Activated T-helper 1 cell treated with Interleukin-2 at 50 U/mL for 16 hours (primary cell): ENCODE data around the gene TNS3.
"Not testable (repeated sequence)": the region's sequence is repeated elsewhere in the genome, so short reads cannot be mapped to it uniquely, and the experiment has no call there.

ENCODE experiments used
- DNase-seq: peaks from one replicate; pipeline ENCODE4 v3.0.0-alpha.2; 2020; ENCODE audit warnings: low read depth

TNS3 gene

DNA sequence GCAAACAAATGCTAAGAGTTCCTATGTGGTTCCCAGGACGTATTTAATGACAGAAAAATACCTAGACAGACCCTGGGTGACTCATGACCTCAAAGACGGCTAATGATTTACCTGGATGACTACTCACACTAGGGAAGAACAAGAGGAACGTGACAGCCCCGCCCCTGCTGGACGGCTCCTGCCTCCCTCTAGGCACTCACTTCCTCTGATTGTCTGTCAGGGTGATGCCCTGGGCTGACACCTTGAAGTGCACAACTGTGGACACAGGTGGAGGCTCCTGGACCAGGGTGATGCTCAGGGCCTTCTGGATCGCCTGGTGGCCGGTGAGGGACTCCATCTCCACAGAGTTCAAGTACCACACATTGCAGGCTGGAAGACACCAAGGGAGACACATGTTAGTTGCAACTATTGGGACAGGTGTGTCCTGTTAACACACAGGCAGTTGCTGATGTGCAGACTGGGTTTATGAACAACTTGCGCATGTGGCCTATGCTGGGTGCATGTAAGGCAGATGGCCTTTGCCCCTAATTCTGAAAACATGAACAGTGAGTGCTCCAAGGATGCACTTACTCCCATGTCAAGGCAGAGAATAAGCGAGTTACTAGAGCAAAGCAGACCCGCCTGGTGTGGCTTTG, 298.3 kb downstream of the TNS3 start:
- no peak for DNase-seq

DNA sequence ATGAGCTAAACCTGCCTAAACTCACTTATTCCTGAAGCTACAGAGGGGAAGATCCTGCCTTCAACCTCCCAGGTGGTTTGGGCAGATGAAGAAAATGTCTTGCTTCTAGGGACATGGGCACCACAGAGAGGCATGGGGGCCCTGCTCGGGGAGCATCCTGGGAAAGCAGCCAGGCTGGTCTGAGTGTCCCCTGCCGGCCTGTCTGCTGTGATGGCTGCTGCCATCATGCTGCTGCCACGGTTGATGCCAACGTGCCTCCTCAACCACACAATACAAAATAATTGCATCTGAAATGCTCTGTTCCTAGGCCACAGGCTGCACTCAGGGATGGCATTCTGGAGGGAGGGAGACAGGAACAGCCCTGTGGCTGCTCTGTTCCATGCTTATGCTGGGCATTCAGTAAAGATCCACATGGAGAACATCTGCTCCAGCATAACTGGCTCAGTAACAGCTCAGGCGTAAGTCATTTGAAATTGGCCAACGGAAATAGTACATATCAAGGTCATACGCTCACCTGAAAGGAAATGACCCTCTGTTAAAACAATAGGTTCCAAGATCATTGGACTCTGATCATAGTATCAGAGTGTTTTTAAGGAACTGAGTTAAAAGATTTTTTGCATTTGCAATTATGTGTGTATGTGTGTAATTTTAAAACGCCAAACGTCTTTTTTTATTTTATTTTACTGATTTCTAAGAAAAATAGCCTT, 299.0 kb downstream of the TNS3 start:
- no peak for DNase-seq

DNA sequence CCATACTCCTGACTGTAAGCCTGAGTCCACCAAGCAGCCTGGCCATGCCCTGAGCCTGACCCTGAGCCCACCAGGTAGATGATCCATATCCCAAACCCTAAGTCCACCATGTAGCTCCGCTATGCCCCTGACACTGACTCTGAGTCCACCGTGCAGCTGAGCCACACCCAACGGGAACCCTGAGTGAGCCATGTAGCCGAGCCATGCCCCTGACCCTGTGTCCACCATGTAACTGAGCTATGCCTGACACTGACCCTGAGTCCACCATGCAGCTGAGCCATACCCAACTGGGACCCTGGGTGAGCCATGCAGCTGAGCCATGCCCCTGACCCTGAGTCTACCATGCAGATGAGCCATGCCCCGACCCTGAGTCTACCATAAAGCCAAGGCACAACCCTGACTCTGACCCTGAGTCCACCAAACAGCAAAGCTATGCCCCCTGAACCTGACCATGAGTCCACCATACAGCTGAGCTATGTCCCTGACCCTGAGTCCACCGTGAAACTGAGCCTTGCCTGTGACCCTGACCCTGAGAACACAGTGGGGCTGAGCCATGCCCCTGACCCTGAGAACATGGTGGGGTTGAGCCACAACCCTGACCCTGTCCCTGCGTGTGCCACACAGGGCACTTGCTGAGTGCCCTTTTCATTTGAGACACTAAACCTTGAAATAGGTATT, 299.8 kb downstream of the TNS3 start:
- DNase-seq = no peak

DNA sequence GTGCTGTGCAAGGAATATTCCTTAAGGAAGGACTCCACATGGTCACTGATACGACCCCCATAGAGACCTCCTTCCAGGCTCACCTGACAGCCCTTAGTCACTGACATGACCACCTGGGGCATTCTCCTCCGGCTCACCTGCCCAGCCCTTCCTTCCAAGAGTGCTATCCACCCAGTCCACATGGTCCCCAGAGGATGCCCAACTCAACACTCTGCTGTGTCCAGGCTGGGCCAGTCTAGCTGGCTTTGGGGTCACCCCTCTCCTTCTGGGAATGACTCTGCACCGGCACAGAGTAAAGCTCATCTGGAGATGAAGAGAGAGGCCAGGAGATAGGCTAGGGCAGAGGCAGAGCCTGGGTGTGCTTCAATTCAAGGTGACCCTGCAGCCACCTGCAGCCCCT, 300.8 kb downstream of the TNS3 start:
- DNase-seq = no peak

DNA sequence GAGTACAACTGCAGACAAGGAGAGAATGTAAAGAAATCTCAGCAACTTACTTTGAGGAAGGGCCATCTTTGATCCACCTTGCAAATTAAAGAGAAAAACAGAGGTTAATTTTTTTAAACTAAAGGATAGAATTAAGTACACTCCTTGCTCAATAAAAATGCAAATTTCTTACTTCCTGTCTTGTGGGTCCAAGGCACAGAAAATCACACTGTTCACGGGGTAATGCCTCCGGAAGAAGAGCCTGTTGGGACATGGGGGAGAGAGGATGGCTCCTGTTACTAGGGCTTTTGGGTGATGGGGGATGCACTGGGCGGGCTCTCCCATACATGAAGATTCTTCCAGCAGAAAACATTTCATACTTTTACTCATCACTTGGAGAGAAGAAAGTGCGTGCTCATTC, 301.8 kb downstream of the TNS3 start:
- DNase-seq = no peak

DNA sequence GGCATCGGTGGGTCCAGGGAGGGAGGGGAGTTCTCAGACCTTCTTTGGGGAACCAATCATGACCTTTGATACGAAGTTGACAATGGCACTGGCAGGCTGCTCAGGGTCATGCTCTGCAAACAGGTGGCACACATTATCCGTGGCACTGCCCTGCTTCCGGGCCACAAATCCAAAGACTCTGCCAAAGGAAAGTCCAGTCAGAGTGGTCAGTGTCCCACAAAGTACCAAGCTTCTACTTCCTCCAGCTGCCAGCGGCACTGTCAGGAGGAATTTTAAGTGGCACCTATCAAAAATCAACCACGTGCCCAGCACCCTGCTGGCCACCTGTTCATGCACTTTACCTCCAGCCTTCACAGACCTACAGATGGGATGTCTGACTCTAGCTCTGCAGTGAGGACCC, 303.9 kb downstream of the TNS3 start:
- DNase-seq = no peak

DNA sequence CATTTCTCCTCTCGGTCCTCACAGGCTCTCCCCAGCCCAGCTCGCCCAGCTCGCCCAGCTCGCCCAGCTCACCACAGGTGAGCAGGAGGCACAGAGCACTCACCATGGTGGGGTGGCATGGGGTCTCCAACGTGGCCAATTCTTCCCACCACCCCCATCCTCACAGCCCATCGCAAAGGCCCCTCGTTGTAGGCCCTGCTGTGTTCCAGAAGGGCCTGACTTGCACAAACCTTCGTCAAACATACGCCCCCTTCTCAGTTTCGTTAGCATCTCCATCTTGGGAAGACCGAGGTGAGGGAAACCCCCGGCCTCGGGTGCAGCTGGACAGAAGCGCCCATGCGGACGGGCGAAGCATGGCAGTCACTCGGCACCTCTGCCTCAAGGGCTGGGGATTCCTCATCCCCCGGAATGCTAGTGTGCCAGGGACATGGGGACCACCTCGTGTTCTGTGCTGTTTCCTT, 304.6 kb downstream of the TNS3 start:
- no peak for DNase-seq

DNA sequence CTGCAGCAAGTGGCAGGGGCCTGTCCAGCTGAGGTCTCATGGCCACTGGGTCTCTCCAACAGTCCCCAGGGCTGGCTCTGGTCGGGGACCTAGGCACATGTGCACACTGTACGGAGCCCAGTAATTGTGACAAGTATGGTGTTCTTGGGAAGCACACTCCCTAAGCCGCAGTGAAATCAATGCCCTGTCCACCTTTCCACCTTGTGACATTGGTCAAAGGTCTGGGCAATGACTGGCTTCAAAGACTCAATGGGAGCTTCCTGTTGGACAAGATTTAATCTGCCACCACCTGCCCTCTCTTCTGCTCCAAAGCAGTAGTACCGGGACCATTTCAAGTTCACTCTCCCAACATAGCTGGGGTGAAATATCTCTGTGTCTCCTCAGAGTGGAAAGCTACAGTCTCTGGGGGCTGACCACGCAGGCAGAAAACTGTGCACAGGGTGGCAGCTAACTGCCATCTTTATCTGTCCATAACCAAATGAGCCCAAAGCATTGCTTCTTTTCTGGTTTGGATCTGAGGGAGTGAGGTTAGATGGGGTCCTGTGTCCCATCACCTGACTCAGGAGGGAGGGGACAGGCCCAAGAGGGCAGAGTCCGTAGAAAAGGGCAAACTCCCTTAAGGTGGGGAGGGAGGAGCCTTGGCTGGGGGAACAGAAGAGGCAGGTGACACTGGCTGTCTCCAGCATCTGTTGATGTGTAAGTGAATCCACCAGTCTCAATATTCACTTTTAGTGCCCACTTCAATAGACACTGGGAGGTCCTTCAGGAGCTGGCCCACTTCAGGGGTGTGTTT, 307.7 kb downstream of the TNS3 start:
- no peak for DNase-seq

DNA sequence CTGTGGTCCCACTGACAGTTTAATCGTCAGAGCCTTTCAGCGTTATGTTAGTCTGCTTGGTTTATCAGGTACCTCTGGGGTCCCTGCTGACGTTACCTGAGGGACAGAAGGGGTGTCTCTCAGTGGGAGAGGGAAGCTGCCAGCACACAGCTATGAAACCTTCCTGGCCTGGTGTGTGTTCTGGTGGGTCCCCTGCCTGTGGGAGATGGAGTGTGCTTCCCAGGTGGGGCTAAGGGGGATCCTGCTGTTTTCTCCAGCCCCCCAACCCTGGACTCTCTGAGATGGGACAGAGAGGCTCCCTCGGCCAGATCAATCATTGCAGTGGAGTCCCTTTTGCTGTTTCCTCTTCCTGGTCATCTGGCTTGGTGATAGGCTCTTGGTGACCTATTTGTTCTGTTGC, 308.8 kb downstream of the TNS3 start:
- no peak for DNase-seq

DNA sequence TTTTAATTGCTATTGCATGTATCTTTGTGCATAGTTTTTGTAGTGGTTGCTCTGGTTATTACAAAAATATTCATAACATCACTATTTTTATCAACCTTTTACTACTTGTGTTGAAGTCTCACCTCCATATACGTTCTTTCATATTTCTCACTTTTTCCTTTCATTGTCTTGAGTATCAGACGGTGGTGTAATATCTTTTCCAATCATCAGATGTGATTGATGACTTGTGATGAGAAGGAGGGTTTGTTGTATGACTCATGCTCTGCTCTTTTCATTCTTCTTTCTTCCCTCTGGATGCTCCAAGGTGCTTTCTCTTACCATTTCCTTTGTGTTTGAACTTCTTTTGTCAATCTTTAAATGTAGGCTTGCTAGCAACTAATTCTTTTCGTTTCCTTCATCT, 310.2 kb downstream of the TNS3 start:
- no peak for DNase-seq

DNA sequence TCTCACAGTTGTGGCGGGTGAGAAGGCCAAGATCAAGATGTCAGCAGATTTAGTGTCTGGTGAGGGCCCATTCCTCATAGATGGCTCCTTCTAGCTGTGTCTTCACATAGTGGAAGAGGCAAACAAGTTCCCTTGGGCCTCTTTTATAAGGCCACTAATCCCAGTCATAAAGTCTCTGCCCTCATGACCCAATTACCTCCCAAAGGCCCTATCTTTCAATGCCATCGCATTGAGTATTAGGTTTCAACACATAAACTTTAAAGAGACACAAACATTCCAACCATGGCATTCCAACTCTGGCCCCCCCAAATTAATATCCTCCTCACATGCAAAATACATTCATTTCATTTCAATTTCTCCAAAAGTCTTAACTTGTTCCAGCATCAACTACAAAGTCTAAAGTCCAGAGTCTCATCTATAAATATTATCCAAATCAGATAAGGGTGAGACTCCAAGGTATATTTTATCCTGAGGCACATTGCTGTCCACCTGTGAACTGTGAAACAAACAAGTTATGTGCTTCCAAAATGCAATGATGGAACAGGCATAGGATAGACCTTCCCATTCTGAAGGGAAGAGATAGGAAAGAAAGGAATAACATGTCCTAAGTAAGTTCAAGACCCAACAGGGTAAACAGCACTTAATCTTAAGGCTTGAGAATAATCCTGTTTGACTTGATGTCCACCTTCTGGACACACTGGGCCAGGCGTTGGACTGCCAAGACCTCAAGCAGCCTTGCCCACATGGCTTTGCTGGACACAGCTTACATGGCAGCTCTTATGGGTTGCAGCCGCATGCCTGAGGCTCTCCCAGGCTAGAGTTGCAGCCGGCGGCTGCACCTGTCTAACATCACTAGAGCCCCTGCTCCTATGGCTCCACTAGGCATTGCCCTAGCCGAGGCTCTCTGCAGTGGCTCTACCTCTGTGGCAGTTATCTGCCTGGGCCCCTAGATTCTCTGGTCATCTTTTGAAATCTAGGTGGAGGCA, 312.8 kb downstream of the TNS3 start:
- no peak for DNase-seq

DNA sequence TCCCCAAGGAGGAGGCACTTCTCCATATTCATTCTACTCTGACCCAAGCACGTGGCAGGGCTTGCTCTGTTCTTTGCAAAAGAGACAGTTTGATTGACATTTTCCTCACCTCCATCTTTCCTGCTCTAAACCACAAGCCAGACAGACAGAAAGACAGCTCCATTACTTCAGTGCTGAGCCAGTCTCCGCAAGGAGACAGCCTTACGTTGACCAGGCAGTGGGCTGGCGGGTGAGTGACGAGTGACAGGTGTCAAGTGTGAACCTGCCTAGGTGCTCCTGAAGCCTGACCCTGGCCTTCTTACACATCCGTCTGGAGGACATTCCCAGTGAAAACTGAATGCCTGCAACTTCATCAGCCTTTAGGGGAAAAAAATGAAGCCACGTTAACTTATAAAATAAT, 314.6 kb downstream of the TNS3 start:
- no peak for DNase-seq

DNA sequence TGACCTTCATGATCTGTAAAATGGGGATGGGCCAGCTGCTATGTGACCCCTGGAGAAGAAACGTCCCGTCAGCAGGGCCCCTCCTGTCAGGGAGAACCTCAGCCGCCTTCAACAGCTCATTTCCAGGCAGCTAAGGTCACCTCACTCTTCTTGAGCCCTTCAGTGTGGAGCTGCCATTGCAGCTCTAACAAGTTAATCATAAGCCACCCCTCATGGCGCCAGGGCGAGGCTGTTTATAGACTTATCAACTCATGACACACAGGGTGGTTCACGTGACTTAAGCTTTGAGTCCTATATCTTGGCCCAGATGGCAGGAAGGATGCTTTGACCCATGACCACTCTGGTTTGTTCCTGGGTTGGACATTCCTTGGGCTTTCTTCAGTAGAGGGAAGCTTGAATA, 315.1 kb downstream of the TNS3 start:
- DNase-seq = no peak

DNA sequence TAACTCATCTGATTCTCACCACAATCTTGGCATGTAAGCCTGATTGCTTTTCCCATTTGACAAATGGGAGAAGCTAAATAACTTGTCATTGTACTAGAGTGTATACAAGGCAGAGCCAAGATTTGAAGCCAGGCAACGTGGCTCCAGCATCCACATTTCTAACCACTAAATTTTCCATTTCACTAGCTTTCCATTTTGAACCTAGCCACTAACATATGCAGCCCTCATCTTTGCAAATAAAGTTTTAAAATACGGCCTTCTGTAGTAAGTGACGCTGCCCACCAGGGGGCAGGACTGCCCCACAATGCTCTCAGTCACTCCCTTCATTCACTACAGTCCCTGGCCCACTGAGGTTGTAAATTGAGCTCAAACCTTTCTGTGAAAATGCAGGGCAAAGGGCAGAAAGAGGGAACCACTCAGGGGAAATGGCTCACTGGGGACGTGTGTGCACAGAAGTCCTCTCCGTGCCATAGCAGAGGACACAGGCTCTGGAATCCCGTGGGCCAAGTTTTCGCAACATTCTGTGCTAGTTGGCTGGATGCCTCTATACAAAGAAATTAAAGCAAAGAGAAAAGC, 315.7 kb downstream of the TNS3 start:
- no peak for DNase-seq

DNA sequence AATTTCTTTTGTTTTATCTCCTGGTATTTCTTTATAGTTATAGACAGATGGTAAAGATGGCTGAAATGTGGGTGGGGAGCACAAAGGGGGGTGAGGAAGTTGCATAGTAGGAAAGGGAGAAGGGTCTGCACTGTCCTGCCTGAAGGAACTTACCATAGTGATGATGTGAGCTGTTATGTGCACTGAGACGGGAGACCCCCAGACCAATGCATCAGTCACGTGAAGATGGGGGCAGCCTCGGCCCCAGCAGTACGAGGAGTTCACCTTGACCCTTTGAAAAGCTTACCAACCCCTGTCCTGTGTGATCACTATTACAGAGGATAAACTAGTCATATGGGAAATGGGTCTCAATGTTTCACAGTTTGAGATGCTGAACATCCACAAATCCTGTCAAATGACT, 316.3 kb downstream of the TNS3 start:
- DNase-seq = no peak

DNA sequence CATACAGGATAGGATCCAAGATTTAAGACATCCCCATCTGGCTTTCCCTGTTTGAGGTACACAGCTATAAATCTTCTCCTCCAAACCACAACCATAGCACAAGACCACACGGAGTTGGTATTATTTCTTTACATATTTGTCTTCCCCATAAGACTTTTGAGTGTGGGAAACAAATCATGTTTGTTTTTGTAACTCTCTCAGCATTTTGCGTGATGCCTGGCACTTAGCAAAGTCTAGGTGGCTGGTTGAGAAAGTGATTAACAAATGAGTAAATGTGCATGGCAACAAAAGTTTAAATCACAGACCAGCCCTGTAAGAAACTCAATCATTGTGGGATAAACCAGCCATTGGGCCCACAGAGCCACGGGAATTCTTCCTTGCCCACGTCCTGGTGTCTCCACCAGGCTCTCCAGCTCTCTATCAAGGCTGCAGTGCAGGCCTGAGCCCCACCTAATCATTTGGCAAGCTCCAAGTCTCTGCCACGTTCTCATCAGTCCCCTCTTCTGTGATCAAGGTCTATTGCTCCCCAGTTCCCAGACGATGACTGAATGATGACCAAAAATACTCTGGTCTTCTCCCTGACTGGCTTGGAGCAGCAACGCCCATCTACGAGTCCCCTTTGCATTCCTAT, 317.8 kb downstream of the TNS3 start:
- DNase-seq = no peak

DNA sequence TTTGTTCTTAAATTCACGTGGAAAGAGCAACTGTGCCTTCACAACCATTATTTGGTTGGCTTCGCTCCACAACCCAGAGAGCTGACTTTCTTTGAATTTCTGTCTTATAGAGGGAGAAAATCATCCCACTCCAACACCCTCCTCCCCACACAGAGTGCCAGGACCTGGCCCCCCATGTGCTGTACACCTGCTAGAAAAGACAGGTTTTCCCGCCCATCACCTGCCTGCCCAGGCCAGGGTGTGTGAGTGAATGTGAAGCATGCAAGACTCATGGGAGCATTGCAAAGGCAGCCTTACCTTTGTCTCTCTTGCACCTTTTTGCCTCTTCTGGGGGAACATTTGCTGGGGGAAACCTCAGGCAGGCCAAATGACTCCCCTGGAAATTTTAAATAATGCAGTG, 319.0 kb downstream of the TNS3 start:
- DNase-seq = no peak

DNA sequence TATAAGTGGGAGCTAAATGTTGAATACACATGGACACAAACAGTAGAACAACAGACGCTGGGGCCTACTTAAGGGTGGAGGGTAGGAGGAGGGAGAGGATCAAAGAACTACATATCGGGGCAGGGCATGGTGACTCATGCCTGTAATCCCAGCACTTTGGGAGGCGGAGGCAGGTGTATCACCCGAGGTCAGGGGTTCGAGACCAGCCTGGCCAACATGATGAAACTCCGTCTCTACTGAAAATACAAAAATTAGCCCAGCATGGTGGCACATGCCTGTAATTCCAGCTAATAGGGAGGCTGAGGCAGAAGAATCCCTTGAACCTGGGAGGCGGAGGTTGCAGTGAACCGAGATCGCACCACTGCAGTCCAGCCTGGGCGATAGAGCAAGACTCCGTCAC, 319.8 kb downstream of the TNS3 start:
- DNase-seq = not testable (repeated sequence)

DNA sequence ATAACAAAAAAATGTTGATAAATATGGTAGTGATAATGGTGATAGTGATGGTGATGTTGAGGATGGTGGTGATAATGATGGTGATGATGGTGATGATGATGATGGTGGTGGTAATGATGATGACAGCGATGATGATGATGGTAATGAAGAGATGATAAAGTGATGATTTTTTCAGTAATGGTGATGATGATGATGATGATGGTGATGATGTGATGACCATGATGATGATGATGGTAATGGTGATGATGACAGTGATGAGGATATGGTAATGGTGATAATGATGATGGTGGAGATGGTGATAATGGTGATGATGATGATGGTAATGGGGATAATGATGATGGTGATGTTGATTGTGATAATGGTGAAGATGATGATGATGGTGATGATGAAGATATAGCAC, 321.6 kb downstream of the TNS3 start:
- DNase-seq = no peak

DNA sequence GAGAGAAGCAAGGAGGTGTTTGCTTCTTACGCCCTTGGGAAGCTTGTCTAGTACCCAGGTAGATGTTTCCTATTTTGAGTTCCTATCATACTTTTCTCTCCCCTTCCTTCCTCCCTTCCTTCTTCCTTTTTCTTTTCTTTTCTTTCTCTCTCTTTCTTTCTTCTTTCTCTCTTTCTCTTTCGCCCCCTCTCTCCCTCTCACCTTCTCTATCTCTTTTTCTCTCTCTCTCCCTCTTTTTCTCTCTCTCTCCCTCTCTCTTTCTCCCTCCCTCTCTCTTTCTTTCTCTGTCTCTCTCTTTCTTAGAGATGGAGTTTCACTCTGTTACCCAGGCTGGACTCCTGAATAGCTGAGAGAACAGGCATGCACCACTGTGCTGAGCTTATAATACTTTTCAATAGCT, 322.2 kb downstream of the TNS3 start:
- DNase-seq = no peak

DNA sequence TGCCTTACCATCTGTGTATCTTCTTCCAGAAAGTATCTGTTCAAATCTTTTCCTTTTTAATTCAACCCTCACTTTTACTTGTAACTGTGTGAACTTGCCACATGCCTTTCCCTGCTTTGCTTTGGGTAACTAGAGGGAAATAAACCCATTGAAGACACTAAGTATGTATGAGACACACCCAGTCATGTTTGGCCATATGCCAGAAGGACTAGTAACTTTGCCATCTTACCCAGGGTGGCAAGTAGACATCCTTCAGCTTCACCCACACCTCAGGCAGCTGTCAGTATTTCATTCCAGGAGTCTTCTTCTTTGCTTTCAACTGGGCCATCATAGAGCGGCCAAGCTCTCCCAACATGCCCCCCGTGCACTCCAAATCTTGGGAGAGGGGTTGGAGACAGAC, 323.1 kb downstream of the TNS3 start:
- DNase-seq = no peak
